22Rv1 (cell line): ENCODE measurements around the gene CELF3.
"Not testable (repeated sequence)": the region's sequence is repeated elsewhere in the genome, so short reads cannot be mapped to it uniquely, and the experiment has no call there.

Experiments used
- H3K27ac ChIP-seq: fragments of 450-650 bp; 2 replicates; pipeline ENCODE4 v1.5.1; 2017
- ZFX ChIP-seq: fragments of 450-650 bp; IDR thresholded peaks from 2 replicates; pipeline ENCODE4 v1.6.1; 2017; ENCODE audit warnings: antibody characterized with exemption, borderline replicate concordance
- TF ChIP-seq, protein P1 (sequence below): fragments of 450-650 bp; IDR thresholded peaks from 2 replicates; pipeline ENCODE4 v1.5.1; 2017; ENCODE audit warnings: mild to moderate bottlenecking

Gene CELF3

DNA sequence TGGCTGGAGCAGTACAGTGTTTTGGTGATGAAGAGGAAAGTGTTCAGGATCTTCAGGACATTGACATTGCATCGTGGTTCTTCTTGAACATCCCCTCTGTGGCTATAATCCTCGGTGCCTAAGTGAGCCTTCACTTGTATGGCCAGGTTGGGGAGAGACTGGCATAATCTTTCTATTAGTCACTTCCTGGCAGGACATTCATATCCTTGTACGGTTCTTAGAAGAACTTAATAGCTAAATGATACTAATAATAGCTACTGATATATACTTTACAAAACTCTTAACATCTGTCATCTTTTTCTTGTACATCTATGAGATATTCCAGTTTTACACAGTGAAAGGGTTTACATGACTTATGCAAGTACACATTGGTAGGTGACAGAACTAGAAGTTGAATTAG, 35.8 kb downstream of the CELF3 start:
- no peak overlapping the region for H3K27ac ChIP-seq
- TF ChIP-seq ZFX: no peak
- TF ChIP-seq, protein P1, sequence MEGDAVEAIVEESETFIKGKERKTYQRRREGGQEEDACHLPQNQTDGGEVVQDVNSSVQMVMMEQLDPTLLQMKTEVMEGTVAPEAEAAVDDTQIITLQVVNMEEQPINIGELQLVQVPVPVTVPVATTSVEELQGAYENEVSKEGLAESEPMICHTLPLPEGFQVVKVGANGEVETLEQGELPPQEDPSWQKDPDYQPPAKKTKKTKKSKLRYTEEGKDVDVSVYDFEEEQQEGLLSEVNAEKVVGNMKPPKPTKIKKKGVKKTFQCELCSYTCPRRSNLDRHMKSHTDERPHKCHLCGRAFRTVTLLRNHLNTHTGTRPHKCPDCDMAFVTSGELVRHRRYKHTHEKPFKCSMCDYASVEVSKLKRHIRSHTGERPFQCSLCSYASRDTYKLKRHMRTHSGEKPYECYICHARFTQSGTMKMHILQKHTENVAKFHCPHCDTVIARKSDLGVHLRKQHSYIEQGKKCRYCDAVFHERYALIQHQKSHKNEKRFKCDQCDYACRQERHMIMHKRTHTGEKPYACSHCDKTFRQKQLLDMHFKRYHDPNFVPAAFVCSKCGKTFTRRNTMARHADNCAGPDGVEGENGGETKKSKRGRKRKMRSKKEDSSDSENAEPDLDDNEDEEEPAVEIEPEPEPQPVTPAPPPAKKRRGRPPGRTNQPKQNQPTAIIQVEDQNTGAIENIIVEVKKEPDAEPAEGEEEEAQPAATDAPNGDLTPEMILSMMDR: no peak

- TF ChIP-seq, protein P1: no peak
- no peak for TF ChIP-seq ZFX
- no peak overlapping the region for H3K27ac ChIP-seq
Observed at GRCh38 chr1:151680391-151680790, 36.2 kb downstream of the CELF3 start.

DNA sequence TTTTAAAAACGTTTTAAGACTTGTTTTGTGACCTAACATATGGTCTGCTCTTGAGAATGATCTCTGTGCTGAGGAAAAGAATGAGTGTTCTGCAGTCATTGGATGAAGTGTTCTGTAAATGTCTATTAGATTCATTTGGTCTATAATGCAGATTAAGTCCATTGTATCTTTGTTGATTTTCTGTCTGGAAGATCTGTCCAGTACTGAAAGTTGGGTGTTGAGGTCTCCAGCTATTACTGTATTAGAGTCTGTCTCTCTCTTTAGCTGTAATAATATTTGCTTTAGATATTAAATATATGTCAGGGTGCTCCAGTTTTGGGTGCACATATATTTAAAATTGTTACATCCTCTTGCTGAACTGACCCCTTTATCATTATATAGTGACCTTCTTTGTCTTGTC, 43.2 kb downstream of the CELF3 start:
- TF ChIP-seq, protein P1: no peak
- no peak for TF ChIP-seq ZFX
- no peak overlapping the region for H3K27ac ChIP-seq

DNA sequence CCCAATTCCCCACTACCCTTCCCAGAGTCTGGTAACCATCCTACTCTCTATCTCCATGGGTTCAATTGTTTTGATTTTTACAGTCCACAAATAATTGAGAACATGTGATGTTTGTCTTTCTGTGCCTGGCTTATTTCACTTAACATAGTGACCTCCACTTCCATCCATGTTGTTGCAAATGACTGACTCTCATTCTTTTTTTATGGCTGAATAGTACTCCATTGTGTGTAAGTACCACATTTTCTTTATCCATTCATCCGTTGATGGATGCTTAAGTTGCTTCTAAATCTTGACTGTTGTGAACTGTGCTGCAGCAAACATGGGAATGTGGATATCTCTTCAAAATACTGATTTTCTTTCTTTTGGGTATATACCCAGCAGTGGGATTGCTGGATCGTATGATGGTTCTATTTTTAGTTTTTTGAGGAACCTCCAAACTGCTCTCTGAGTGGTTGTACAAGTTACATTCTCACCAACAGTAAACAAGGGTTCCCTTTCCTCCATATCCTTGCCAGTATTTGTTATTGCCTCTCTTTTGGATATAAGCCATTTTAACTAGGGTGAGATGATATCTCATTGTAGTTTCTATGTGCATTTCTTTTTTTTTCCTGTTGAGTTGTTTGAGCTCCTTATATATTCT, 46.4 kb downstream of the CELF3 start:
- not testable (repeated sequence) for H3K27ac ChIP-seq

- TF ChIP-seq, protein P1: no peak
- no peak for TF ChIP-seq ZFX
- H3K27ac ChIP-seq: 0 out of 2 replicates have a peak overlapping the region, but pooled peaks have one; percentile 28
Observed at GRCh38 chr1:151668090-151668489, 48.5 kb downstream of the CELF3 start.

GRCh38 chr1:151661751-151662150, 54.9 kb downstream of the CELF3 start:
- no peak overlapping the region for H3K27ac ChIP-seq
- TF ChIP-seq, protein P1: no peak
- TF ChIP-seq ZFX: no peak

DNA sequence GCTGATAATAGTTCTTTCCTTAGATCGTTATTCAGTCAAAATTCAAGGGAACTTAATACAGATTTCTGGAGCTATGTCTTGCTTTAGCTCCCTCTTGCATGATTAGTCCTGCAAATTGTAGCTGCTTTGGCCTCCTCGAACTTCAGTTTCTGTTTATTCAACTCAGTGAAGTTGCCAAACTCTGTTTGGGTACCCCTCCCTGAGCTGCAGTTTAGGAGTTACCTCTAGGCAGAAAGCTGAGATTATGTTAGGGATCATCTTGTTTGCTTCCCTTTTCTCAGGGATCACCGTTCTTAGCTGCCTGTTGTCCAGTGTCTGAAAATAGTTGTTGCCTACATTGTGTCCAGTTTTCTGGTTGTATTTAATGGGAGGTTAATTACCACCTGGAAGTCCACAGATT, 61.2 kb downstream of the CELF3 start:
- H3K27ac ChIP-seq: no peak overlapping the region
- TF ChIP-seq, protein P1: no peak
- TF ChIP-seq ZFX: no peak

- no peak overlapping the region for H3K27ac ChIP-seq
- TF ChIP-seq ZFX: no peak
- TF ChIP-seq, protein P1: no peak
Observed at GRCh38 chr1:151653397-151653796, 63.2 kb downstream of the CELF3 start.
